GM20431 (cell line): ENCODE data around the gene LCK.
"Not testable (repeated sequence)": the region's sequence is repeated elsewhere in the genome, so short reads cannot be mapped to it uniquely, and the experiment has no call there.

Experiments
- in situ Hi-C: fragments of 300-500 bp; cut with MseI, MboI; formaldehyde crosslinking; loops from one replicate; pipeline ENCODE4 v1.15.0; 2020; ENCODE audit warnings: low sequenced_read_pairs; ENCODE audit not compliant: unreplicated experiment

Gene LCK

DNA sequence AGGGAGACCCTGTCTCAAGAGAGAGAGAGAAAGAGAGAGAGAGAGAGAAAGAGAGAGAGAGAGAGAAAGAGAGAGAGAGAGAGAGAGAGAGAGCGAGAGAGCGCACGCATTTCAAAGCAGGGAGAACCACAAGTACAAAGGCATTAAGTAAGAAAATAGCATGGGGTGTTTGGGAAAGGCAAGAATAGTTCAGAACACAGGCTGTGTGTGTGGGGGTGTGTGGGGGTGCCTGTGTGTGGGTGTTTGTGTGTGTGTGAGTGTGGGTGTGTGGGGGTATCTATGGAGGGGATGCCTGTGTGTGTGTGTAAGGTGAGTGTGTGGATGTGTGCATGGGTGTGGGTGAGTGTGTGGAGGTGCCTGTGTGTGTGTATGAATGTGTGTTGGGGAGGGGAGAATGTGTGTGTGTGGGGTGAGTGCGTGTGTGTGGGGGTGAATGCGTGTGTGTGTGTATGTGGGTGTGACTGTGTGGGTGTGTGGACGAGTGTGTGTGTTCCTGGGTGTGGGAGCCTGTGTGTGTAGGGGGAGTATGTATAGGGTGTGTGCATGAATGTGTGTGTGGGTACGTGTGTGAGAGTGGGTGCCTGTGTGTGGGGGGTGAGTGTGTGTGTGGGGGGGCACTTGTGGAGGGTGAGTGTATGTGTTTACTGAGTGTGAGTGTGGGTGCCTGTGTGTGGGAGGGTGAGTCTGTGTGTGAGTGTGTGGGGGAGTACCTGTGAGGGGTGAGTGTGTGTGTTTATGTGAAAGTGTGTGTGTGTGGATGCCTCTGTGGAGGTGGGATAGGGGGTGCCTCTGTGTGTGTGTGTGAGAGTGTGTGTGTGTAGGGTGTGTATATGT, 21.7 kb downstream of the LCK start:
- in situ Hi-C loops, result no loop called here

GRCh38 chr1:32273391-32274208, 22.5 kb downstream of the LCK start:
- in situ Hi-C loops, result no loop called here

- in situ Hi-C loops, result no loop called here
Observed at GRCh38 chr1:32274646-32275340, 23.7 kb downstream of the LCK start.

GRCh38 chr1:32275424-32275823, 24.4 kb downstream of the LCK start:
- in situ Hi-C loops, result no loop called here

DNA sequence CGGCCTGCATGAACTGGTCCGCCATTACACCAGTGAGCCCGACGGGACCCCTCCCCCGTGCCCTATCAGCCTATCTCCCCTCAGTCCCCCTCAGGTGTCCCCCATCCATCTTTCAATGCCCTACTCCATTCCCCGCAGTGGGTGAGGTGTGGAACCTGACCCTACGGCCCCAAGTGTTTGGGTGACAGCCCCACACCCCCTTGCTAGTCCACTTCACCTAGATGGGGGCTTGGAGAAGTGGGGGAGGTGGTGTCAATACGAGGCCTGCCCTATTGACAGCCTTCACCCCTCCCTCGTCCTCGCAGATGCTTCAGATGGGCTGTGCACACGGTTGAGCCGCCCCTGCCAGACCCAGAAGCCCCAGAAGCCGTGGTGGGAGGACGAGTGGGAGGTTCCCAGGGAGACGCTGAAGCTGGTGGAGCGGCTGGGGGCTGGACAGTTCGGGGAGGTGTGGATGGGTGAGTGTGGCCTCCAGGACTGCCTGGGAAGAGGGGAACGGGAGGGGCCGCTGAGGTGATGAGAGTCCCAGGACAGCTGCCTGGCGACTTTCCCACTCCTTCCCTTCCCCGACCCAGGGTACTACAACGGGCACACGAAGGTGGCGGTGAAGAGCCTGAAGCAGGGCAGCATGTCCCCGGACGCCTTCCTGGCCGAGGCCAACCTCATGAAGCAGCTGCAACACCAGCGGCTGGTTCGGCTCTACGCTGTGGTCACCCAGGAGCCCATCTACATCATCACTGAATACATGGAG, 25.1 kb downstream of the LCK start:
- in situ Hi-C loops, result no loop called here

- in situ Hi-C loops, result not testable (repeated sequence)
Observed at GRCh38 chr1:32284777-32285176, 33.7 kb downstream of the LCK start.

DNA sequence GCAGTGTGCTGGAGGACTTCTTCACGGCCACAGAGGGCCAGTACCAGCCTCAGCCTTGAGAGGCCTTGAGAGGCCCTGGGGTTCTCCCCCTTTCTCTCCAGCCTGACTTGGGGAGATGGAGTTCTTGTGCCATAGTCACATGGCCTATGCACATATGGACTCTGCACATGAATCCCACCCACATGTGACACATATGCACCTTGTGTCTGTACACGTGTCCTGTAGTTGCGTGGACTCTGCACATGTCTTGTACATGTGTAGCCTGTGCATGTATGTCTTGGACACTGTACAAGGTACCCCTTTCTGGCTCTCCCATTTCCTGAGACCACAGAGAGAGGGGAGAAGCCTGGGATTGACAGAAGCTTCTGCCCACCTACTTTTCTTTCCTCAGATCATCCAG, 34.6 kb downstream of the LCK start:
- in situ Hi-C loops, result no loop called here

DNA sequence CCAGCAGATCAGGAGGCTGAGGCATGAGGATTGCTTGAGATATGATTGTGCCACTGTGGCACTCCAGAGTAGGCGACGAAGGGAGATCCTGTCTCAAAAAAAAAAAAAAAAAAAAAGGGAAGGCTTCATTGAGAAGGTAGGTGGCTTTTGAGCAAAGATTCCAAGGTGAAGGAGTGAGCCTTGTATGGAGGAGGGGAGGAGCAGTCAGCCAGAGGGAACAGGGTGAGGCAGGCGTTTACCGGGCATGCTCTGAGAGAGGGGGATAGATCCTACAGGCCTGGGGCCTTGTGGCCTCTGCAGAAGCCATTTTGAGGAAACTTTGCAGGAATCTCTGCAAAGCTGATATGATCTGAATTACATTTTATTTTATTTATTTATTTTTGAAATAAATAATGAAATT, 35.7 kb downstream of the LCK start:
- in situ Hi-C loops, result no loop called here

DNA sequence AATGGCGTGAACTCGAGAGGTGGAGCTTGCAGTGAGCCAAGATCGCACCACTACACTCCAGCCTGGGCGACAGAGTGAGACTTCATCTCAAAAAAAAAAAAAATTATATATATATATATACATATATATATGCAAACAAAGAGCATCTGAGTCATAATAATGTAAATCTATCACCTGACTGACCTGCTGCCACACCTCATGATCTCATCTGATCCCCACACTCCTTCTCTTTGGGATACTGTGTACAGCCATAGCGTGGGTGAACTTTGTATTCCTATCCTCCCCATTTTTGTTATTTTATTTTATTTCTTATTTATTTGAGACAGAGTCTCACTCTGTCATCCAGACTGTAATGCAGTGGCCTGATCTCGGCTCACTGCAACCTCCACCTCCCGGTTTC, 38.2 kb downstream of the LCK start:
- in situ Hi-C loops, result no loop called here

- in situ Hi-C loops, result no loop called here
Observed at GRCh38 chr1:32291145-32291707, 40.2 kb downstream of the LCK start.

DNA sequence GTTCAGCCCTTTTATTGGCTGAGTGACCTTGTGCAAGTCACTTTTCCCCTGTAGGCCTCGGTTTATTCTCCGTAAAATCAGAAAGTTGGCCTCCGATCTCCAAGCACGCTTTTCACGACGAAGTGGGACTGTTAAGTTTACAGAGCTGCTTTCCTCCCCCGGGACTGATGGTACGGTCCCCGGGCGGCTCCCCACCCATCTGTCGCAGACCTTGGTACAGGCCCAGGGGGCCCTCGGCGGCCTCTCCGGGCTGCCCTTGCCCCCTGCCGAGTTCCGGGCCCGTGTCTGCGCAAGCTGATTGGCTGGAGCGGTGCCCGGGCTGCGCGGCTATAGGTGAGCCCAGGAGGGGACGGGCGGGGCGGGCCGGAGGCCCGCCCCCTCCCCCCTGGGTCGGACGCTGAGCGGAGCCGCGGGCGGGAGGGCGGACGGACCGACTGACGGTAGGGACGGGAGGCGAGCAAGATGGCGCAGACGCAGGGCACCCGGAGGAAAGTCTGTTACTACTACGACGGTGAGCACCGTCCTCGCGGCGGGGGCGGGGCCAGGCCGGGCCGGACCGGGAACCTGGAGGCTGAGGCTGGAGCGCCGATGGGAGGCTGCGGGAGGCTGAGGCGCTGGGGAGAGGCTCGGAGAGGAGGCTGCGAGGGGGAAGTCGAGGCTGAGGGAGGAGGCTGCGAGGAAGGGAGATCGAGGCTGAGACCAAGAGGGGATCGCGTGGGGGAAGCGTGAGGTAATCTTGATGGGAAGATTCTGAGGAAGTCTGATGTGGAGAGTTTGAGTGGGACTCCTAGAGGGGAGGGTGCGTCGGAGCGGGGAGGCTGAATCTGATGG, 40.9 kb downstream of the LCK start, which contains the start of gene HDAC1:
HDAC1 (plus strand) TSS at position 376 of the 831 bp plus-strand sequence; CDS start at position 463, 87 bp downstream.
- in situ Hi-C loops, result no loop called here

DNA sequence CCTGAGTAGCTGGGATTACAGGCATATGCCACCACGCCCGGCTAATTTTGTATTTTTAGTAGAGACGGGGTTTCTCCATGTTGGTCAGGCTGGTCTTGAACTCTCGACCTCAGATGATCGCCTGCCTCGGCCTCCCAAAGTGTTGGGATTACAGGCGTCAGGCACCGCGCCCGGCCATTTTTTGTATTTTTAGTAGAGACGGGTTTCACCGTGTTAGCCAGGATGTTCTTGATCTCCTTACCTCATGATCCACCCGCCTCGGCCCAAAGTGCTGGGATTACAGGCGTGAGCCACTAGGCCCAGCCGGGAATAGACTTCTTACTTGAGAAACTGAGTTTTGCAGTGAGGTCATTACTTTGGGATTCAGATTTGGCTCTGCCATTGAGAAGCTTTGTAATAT, 47.1 kb downstream of the LCK start:
- in situ Hi-C loops, result not testable (repeated sequence)

- in situ Hi-C loops, result no loop called here
Observed at GRCh38 chr1:32299327-32299726, 48.3 kb downstream of the LCK start.

DNA sequence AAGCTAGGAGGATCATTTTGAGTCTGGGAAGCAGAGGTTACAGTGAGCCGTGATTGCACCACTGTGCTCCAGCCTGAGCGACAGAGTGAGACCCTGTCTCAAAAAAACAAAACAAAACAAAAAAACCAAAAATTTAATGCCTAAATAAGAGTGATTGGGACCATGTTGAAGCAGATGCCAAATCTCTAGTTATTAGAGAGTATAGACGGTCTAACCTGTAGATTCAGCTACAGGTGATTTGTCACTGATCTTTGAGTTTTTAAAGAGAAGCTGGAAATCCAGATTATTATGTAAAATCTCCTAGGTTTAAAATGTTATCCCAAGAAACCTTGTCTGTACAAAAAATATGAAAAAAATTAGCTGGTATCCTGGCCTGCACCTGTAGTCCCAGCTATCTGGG, 52.3 kb downstream of the LCK start:
- in situ Hi-C loops, result no loop called here

DNA sequence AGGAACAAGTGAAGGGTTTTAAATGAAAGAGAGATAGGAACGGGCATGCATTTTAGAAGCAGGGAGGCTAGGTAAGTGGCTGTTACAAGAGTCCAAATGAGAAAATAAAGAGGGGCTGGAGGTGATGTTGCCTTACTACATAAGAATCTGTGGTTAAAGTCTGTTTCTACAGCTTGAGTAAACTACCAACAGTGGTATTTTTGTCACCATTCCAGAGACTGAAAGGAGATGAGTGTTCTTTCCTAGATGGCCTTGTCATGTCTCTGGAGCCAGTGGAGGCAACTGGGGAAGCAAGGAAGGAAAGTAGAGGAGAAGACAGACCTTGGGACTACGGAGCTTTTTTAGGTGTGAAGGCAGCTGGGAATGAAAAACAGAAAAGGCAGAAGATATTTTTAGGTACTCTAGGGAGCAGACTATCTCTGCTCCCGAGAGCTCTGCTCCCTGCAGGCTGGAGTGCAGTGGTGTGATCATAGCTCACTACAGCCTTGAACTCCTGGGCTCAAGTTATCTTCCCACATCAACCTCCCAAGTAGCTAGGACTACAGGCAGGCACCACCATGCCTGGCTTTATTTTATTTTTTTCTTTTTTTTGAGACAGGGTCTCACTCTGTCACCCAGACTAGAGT, 53.0 kb downstream of the LCK start:
- in situ Hi-C loops, result no loop called here

GRCh38 chr1:32305310-32305709, 54.2 kb downstream of the LCK start:
- in situ Hi-C loops, result no loop called here

DNA sequence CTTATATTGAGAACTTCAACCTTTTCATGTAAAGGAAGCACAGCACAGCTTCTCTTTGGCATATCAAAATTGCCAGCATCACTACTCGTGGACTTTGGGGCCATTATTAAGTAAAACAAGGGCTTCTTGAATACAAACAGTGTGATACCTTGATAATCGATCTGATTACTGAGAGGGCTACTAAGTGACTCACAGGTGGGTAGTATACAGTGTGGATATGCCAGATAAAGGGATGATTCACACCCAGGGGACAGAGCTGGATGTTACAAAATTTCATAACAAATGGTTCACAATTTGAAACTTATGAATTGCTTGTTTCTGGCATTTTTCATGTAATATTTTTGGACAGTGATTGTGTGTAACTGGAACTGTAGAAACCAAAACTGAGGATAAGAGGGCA, 56.3 kb downstream of the LCK start:
- in situ Hi-C loops, result no loop called here

DNA sequence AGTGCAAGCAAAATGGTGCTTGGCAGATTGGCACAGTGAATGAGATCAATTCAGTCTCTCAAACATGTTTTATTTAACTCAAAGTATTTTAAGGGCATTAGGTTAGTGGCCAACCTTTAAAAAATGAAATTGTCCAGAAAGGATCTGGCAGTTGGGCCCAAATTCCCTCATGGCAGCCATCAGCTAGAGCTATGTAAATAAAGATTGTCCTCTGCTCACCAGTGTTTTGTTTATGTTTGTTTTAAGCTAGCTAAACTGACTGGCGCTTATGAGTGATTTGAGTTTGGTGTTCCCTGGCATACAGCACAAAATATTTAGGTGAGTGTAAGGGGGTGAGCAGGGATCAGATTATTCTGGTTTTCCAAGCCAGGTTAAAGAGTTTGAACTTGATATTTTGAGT, 58.9 kb downstream of the LCK start:
- in situ Hi-C loops, result no loop called here
